PFSK-1 (cell line): Measurements from ENCODE around the gene SUFU.

Experiments
- FOXP2 ChIP-seq: optimal IDR thresholded peaks from 2 replicates; pipeline ENCODE3; 2011; ENCODE audit warnings: borderline replicate concordance, control low read depth, inconsistent platforms; ENCODE audit not compliant: insufficient read depth; ENCODE audit errors: extremely low read length, extremely low read depth
- POLR2AphosphoS5 ChIP-seq: IDR thresholded peaks from 2 replicates; pipeline ENCODE4 v1.6.1; 2012; ENCODE audit warnings: low read depth, mild to moderate bottlenecking, control low read depth, low read length, moderate library complexity
- REST ChIP-seq, 2 experiments: IDR thresholded peaks; 2 replicates each; pipeline versions ENCODE4 v1.6.1 to v1.8.0; 2011 to 2012; ENCODE audit warnings: low read depth in 2 of 2, low read length in 2 of 2, control low read depth in 1 of 2, inconsistent platforms in 1 of 2, mild to moderate bottlenecking in 1 of 2, moderate library complexity in 1 of 2; ENCODE audit not compliant: insufficient read depth in 1 of 2
- SIN3A ChIP-seq: IDR thresholded peaks from 2 replicates; pipeline ENCODE4 v1.6.1; 2012; ENCODE audit warnings: mild to moderate bottlenecking, low read length, moderate library complexity, borderline replicate concordance; ENCODE audit not compliant: insufficient read depth
- TAF1 ChIP-seq: IDR thresholded peaks from 2 replicates; pipeline ENCODE4 v1.6.1; 2012; ENCODE audit warnings: low read length, control low read depth, borderline replicate concordance; ENCODE audit not compliant: insufficient read depth

SUFU gene

GRCh38 chr10:102467971-102468438 is 35.8 kb upstream of the SUFU start:
- TF ChIP-seq REST (IDR thresholded peaks at IDR 0.05; ENCODE audit: insufficient read depth in 1 of 2, low read depth in 2 of 2, low read length in 2 of 2) = no peak
- no peak for TF ChIP-seq TAF1
- TF ChIP-seq FOXP2 = no peak
- no peak for TF ChIP-seq POLR2AphosphoS5
- TF ChIP-seq SIN3A = no peak

GRCh38 chr10:102468683-102469082 is 35.1 kb upstream of the SUFU start:
- TF ChIP-seq REST (IDR thresholded peaks at IDR 0.05; ENCODE audit: insufficient read depth in 1 of 2, low read depth in 2 of 2, low read length in 2 of 2) = no peak

- TF ChIP-seq TAF1 (no peak), POLR2AphosphoS5 (no peak), FOXP2 (no peak), REST (IDR thresholded peaks at IDR 0.05; ENCODE audit: insufficient read depth in 1 of 2, low read depth in 2 of 2, low read length in 2 of 2) (no peak), SIN3A (no peak)
Measured at GRCh38 chr10:102470579-102471546, 32.9 kb upstream of the SUFU start.

- TF ChIP-seq REST (IDR thresholded peaks at IDR 0.05; ENCODE audit: insufficient read depth in 1 of 2, low read depth in 2 of 2, low read length in 2 of 2) (no peak), SIN3A (no peak), TAF1 (no peak), FOXP2 (no peak)
Measured at GRCh38 chr10:102473445-102474331, 30.1 kb upstream of the SUFU start.
